Stimulated activated CD8-positive, alpha-beta memory T cell treated with anti-CD3 and anti-CD28 coated beads, Interleukin-4, amount 100 ng/mL, for 1 hour (primary cell): Measurements from ENCODE around the gene STK11.

Source experiments
- DNase-seq, 2 donors: peaks; one replicate each; pipeline ENCODE4 v3.0.0-alpha.2; 2020; ENCODE audit warnings: low read depth in 2 of 2, low spot score in 1 of 2

The STK11 gene

GRCh38 chr19:1224047-1224825, 18.7 kb downstream of the STK11 start:
- DNase-seq, result no peak

GRCh38 chr19:1224847-1225246, 19.3 kb downstream of the STK11 start:
- DNase-seq, result no peak

DNA sequence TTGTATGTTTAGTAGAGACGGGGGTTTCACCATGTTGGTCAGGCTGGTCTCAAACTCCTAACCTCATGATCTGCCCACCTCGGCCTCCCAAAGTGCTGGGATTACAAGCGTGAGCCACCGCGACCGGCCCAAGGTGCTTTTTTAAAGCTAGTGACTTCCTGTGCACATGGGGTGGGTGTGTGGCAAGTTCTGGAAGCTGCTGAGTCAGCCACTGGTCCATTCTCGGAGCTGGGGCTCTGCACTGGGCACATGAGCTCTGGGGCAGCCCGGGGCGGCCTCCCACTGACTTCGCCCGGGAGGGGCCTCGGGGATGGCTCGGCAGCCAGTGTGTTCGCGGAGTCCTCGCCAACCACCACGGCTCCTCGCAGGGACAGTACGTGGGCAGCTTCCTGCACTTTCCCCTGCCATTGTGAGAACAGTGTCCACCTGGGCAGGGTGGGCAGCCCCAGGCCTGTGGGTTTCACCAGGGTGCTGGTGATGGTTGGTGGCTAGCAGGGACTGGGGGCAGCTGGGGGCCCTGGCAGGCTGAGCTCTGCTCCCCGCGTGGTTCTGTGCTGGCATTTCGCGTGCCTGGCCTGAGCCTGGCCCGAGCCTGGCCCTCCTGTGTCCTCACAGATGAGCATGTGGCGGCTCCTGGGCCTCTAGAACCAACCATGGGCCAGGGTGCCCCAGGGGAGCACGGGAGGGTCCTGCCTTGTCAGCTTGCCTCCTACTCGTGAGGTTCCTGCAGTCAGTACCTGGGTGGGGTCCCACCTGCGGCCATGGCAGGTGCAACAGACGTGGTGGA, 20.1 kb downstream of the STK11 start:
- no peak for DNase-seq

- no peak for DNase-seq
Measured at GRCh38 chr19:1226227-1226518, 20.6 kb downstream of the STK11 start.

GRCh38 chr19:1226522-1227303, 21.1 kb downstream of the STK11 start:
- no peak for DNase-seq

DNA sequence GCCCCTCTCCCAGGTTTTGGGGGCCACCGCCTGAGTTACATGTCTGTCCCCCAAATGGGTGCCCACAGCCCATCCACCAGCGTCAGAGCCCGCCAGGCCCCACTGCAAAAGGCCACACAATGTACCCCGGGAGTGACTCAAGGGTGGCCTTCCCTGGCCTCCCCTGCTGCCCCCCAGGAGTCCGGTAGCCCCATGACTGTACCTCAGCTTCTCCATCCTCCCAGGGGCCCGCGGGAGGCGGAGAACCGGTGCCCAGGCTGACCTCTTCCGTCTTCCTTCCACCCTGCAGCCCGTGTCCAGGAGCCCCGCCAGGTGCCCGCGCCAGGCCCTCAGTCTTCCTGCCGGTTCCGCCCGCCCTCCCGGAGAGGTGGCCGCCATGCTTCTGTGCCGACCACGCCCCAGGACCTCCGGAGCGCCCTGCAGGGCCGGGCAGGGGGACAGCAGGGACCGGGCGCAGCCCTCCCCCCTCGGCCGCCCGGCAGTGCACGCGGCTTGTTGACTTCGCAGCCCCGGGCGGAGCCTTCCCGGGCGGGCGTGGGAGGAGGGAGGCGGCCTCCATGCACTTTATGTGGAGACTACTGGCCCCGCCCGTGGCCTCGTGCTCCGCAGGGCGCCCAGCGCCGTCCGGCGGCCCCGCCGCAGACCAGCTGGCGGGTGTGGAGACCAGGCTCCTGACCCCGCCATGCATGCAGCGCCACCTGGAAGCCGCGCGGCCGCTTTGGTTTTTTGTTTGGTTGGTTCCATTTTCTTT, 21.9 kb downstream of the STK11 start:
- DNase-seq, result no peak

DNA sequence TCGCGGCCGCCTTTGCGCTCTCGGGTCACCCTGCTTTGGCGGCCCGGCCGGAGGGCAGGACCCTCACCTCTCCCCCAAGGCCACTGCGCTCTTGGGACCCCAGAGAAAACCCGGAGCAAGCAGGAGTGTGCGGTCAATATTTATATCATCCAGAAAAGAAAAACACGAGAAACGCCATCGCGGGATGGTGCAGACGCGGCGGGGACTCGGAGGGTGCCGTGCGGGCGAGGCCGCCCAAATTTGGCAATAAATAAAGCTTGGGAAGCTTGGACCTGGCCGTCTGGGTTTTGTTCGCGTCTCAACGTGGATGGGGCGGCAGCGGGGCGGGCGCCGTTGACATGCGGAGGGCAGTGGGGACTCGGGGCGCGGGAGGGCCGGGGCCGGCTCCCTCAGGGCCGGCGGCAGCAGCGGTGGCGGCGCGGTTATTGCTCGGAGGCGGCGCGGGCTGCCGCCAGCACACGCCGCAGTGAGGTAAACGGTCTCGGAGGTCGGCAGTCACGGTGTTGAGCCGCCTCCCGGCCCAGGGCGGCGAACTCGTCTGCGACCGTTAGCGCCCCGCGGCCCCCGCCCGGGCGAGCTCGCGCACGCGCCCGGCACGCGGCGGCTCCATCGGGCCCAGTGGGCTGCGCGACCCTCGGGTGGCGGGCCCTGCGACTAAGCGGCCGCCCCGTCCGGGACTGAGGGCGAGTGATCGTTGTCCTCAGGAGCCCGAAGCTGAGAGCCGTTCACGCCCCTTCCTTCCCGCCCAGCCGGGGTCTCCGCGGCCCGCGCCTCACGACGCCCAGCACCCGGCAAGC, 22.8 kb downstream of the STK11 start:
- DNase-seq, result no peak

- no peak for DNase-seq
Measured at GRCh38 chr19:1229056-1229923, 23.7 kb downstream of the STK11 start.

DNA sequence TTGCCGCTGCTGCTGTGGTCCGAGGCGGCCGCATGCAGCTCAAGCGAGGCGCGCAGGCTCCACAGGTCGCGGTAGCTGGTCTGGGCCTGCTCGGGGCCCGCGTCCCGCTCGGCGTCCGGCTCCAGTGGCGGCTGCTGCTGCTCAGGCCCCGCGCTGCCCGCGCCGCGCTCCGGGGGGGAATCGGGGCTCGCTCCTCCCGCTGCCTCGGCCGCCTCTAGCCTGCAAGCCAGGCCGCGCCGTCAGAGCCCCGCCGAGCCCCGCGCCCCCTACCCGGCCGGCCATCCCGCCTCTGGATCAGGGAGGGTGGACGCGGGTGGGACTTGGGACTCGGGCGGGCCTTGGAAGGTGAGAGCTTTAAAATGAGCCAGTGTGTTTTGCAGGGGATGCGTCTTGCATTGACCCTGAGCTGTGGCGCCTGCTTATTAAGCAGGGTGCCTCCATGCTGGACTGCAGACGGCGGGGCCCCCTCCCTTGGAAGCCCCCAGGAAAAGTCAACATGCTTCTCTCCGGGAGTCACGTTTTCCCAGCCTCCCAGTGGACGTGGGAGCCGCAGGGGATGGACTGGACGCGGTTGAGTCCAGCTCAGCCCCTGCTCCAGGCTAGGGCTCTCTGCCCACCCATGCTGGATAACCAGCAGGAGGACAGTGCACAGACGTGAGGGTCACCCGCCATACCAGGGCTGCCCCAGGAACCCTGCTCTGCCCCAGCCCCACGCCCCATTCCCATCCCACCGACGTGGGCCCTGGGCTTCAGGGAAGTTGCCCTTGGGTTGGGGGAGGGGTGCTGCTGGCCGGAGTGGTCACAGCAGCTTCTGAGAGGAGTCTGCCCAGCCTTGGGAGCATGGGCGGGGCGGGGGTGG, 24.6 kb downstream of the STK11 start:
- no peak for DNase-seq

- no peak for DNase-seq
Measured at GRCh38 chr19:1230783-1231489, 25.4 kb downstream of the STK11 start.

GRCh38 chr19:1231729-1232637, 26.4 kb downstream of the STK11 start:
- no peak for DNase-seq

GRCh38 chr19:1232652-1233072, 27.1 kb downstream of the STK11 start:
- DNase-seq, result no peak

DNA sequence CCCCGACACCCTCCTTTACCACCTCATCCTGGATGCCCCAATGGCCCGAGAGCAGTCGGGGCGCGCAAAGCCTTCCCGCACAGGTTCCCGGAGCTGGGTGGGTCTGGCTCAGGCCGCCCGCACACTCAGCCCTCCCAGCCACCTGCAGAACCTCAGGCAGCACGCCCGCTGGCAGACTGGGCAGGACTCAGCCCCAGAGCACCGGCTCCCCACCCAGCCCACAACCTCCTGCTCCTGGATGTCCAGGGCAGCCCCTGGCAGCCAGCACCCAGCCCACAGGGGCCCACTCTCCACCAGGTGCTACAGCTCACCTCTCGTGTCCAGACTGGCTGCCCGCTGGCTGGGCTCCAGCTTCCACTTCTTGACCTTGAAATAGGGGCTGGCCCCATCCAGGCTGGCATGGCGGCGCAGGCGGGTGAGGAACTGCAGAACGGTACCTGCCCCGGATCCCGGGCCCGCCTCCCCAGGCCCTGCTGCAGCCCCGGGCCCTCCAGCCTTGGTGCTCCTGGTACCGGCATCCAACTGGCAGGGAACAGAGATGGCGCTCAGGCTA, 27.6 kb downstream of the STK11 start:
- DNase-seq, result no peak

DNA sequence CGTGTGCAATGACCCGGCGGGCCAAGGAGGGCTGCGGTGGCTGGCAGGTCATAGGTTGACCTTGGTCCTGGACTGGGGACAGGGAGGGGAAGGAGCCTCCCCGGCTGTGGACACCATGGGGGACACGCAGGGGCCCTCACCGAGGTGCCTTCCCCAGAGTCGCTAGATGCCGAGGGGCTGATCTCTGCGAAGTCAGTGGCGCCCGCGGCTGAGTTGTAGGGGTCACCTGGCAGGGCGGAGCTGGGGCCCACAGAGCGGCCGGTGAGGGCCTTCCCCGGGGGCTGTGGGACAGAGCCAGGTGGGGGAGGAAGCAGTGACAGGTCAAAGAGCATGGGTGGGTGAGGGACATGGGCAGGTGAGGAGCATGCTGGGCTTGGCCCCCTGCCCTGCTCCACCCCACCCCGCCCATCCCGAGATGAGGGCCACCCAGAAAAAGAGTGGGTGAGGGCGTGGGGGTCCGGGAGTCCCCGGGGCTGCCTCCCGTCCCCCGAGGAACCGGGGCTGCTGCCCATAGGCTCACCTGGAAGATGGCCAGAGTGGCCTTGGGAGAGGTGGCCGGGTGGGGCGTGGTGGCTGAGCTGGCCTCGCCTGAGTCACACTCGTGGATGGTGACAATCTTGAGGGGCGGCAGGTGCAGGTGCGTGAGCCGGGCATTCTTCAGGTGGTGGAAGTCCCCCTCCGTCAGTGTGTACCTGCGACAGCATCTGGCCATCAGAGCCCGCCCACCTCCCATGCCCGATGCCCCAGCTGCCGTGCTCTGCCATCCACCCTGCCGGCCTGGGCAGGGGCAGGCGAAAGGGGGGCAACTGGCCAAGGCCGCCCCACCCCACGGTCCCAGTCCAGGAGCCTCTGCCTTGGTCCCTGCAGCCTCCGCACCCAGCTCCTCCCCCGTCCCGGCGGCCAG, 28.7 kb downstream of the STK11 start:
- DNase-seq, result no peak

DNA sequence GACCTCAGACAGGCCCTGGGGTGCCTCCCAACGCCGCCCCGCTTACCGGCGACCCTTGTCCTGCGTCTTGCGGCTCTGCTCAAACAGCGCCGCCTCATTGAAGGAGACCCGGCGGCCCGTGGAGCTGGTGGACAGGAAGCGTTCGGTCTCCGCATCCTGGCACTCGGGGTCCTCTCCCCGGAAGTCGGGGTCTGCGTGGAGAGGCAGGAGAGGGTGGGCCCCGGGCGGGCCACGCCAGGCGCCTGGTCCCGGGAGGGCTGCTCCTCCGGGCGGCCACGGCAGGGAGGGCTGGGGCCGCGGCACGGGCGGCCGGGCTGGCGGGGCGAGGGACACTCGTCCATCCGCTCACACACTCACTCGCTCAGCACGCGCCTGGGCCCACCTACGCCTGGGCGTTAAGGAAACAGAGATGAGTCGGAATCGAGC, 29.4 kb downstream of the STK11 start:
- no peak for DNase-seq
